D721Med (cell line): Measurements from ENCODE around the gene WRAP73.

Source experiments
- DNase-seq: peaks from one replicate; pipeline ENCODE4 v3.0.0; 2011; ENCODE audit warnings: low spot score; ENCODE audit not compliant: insufficient read length
- FAIRE-seq: peaks from 2 replicates; lab custom pipeline; 2011; peaks lifted over from hg19 to GRCh38; lab: Jason Lieb, UNC
- CTCF ChIP-seq: IDR thresholded peaks from 2 replicates; pipeline ENCODE4 v1.5.1; 2012; ENCODE audit warnings: mild to moderate bottlenecking, control low read depth; ENCODE audit not compliant: insufficient read depth; ENCODE audit errors: missing control alignments

The WRAP73 gene

GRCh38 chr1:3651930-3652547 lies 2.1 kb upstream of the WRAP73 start, which contains the start of gene TP73:
TSS of gene TP73 (plus strand) at chr1:3652516. CDS start at chr1:3682366, 29,850 bp downstream.
- TF ChIP-seq CTCF = no peak
- no peak for FAIRE-seq
- DNase-seq = peak; percentile 21

- DNase-seq (no peak), FAIRE-seq (no peak)
Observed at GRCh38 chr1:3651026-3651929, 1.4 kb upstream of the WRAP73 start.

GRCh38 chr1:3650248-3651025 lies 534 bp upstream of the WRAP73 start:
- TF ChIP-seq CTCF = no peak
- FAIRE-seq (no peak), DNase-seq (no peak)

More at GRCh38 chr1:3651026-3651929, 1.4 kb upstream of the WRAP73 start:
- no peak for TF ChIP-seq CTCF

- no peak for TF ChIP-seq CTCF
- no peak for FAIRE-seq
- DNase-seq = no peak
Observed at GRCh38 chr1:3646596-3646995, 3.3 kb downstream of the WRAP73 start.

- FAIRE-seq (no peak), DNase-seq (no peak)
- no peak for TF ChIP-seq CTCF
Observed at GRCh38 chr1:3645666-3646355, 4.1 kb downstream of the WRAP73 start.

GRCh38 chr1:3645247-3645646 lies 4.7 kb downstream of the WRAP73 start:
- TF ChIP-seq CTCF = no peak
- DNase-seq = no peak
- FAIRE-seq = no peak
